Measurements from ENCODE around the gene CASZ1. TPM values are rescaled to one million over a fixed set of nuclear protein-coding genes. Genes with fewer than 3 reads are reported as not detected.

CASZ1 gene
- total and polyA plus RNA-seq, 2 experiments from 2014 or later: 6.2 to 6.7 TPM

DNA sequence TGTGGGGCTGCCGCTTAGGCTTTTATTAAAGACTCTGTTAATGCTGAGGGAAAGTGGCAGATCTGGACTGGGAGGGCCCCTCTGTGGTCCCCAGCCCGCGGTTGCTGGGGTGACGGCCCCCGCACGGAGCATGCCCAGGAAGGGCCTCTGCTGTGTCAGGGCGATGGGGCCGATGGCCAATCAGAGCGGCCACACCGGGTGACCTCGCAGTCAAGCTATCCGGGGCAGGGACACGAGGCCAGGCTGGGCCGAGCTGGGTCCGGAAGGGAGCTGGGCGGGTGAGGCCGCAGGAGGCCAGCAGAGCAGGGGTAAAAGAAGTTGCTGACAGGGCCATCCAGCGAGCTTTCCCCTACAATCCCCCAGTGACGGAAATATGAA is 145.1 kb downstream of the CASZ1 start (continued):
- TF ChIP-seq, protein P1, sequence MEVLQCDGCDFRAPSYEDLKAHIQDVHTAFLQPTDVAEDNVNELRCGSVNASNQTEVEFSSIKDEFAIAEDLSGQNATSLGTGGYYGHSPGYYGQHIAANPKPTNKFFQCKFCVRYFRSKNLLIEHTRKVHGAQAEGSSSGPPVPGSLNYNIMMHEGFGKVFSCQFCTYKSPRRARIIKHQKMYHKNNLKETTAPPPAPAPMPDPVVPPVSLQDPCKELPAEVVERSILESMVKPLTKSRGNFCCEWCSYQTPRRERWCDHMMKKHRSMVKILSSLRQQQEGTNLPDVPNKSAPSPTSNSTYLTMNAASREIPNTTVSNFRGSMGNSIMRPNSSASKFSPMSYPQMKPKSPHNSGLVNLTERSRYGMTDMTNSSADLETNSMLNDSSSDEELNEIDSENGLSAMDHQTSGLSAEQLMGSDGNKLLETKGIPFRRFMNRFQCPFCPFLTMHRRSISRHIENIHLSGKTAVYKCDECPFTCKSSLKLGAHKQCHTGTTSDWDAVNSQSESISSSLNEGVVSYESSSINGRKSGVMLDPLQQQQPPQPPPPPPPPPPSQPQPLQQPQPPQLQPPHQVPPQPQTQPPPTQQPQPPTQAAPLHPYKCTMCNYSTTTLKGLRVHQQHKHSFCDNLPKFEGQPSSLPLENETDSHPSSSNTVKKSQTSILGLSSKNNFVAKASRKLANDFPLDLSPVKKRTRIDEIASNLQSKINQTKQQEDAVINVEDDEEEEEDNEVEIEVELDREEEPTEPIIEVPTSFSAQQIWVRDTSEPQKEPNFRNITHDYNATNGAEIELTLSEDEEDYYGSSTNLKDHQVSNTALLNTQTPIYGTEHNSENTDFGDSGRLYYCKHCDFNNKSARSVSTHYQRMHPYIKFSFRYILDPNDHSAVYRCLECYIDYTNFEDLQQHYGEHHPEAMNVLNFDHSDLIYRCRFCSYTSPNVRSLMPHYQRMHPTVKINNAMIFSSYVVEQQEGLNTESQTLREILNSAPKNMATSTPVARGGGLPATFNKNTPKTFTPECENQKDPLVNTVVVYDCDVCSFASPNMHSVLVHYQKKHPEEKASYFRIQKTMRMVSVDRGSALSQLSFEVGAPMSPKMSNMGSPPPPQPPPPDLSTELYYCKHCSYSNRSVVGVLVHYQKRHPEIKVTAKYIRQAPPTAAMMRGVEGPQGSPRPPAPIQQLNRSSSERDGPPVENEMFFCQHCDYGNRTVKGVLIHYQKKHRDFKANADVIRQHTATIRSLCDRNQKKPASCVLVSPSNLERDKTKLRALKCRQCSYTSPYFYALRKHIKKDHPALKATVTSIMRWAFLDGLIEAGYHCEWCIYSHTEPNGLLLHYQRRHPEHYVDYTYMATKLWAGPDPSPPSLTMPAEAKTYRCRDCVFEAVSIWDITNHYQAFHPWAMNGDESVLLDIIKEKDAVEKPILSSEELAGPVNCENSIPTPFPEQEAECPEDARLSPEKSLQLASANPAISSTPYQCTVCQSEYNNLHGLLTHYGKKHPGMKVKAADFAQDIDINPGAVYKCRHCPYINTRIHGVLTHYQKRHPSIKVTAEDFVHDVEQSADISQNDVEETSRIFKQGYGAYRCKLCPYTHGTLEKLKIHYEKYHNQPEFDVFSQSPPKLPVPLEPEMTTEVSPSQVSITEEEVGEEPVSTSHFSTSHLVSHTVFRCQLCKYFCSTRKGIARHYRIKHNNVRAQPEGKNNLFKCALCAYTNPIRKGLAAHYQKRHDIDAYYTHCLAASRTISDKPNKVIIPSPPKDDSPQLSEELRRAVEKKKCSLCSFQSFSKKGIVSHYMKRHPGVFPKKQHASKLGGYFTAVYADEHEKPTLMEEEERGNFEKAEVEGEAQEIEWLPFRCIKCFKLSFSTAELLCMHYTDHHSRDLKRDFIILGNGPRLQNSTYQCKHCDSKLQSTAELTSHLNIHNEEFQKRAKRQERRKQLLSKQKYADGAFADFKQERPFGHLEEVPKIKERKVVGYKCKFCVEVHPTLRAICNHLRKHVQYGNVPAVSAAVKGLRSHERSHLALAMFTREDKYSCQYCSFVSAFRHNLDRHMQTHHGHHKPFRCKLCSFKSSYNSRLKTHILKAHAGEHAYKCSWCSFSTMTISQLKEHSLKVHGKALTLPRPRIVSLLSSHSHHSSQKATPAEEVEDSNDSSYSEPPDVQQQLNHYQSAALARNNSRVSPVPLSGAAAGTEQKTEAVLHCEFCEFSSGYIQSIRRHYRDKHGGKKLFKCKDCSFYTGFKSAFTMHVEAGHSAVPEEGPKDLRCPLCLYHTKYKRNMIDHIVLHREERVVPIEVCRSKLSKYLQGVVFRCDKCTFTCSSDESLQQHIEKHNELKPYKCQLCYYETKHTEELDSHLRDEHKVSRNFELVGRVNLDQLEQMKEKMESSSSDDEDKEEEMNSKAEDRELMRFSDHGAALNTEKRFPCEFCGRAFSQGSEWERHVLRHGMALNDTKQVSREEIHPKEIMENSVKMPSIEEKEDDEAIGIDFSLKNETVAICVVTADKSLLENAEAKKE (CRISPR knock-in tag; IDR thresholded peaks at IDR 0.05): no peak
- no peak for TF ChIP-seq CREB1 (CRISPR knock-in tag; IDR thresholded peaks at IDR 0.05; ENCODE audit: low read depth)
- TF ChIP-seq ZNF114 (CRISPR knock-in tag; IDR thresholded peaks at IDR 0.05): no peak
- no peak for TF ChIP-seq NANOG (IDR thresholded peaks at IDR 0.05; ENCODE audit: borderline replicate concordance)
- TF ChIP-seq STAT1 (IDR thresholded peaks at IDR 0.05; ENCODE audit: unreplicated experiment): no peak
- TF ChIP-seq EZH2phosphoT487 (IDR thresholded peaks at IDR 0.05; ENCODE audit: unreplicated experiment): no peak
- TF ChIP-seq, protein P2, sequence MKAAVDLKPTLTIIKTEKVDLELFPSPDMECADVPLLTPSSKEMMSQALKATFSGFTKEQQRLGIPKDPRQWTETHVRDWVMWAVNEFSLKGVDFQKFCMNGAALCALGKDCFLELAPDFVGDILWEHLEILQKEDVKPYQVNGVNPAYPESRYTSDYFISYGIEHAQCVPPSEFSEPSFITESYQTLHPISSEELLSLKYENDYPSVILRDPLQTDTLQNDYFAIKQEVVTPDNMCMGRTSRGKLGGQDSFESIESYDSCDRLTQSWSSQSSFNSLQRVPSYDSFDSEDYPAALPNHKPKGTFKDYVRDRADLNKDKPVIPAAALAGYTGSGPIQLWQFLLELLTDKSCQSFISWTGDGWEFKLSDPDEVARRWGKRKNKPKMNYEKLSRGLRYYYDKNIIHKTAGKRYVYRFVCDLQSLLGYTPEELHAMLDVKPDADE (IDR thresholded peaks at IDR 0.05): no peak
- TF ChIP-seq POLR2AphosphoS5 (IDR thresholded peaks at IDR 0.05; ENCODE audit: low read depth): no peak
- TF ChIP-seq EZH2 (IDR thresholded peaks at IDR 0.05; ENCODE audit: low read depth, unreplicated experiment): no peak
- TF ChIP-seq, protein P3, sequence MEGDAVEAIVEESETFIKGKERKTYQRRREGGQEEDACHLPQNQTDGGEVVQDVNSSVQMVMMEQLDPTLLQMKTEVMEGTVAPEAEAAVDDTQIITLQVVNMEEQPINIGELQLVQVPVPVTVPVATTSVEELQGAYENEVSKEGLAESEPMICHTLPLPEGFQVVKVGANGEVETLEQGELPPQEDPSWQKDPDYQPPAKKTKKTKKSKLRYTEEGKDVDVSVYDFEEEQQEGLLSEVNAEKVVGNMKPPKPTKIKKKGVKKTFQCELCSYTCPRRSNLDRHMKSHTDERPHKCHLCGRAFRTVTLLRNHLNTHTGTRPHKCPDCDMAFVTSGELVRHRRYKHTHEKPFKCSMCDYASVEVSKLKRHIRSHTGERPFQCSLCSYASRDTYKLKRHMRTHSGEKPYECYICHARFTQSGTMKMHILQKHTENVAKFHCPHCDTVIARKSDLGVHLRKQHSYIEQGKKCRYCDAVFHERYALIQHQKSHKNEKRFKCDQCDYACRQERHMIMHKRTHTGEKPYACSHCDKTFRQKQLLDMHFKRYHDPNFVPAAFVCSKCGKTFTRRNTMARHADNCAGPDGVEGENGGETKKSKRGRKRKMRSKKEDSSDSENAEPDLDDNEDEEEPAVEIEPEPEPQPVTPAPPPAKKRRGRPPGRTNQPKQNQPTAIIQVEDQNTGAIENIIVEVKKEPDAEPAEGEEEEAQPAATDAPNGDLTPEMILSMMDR (conservative IDR thresholded peaks at IDR 0.05; ENCODE audit: low read depth in 2 of 2): no peak
- no peak for TF ChIP-seq ZNF331 (CRISPR knock-in tag; IDR thresholded peaks at IDR 0.05; ENCODE audit: low read depth)
- TF ChIP-seq JUNB (IDR thresholded peaks at IDR 0.05; ENCODE audit: unreplicated experiment): no peak
